OCI-LY1 (cell line): ENCODE results near the gene CDK11B.
"Not testable (repeated sequence)": the region's sequence is repeated elsewhere in the genome, so short reads cannot be mapped to it uniquely, and the experiment has no call there.

Source experiments
- EZH2 ChIP-seq: fragments of 200-600 bp; sonication (generic), shearing (Covaris generic); IDR thresholded peaks from 2 replicates; pipeline ENCODE4 v1.8.0; 2017; ENCODE audit warnings: borderline replicate concordance, mixed run types, mild to moderate bottlenecking, antibody characterized with exemption, low read length, moderate library complexity, mixed read lengths
- TF ChIP-seq, protein P1 (sequence below): fragments of 200-600 bp; sonication (generic), shearing (Covaris generic); IDR thresholded peaks from 2 replicates; pipeline ENCODE4 v1.5.1; 2017; ENCODE audit warnings: mild to moderate bottlenecking, antibody characterized with exemption, low read length, moderate library complexity, mixed read lengths

DNA sequence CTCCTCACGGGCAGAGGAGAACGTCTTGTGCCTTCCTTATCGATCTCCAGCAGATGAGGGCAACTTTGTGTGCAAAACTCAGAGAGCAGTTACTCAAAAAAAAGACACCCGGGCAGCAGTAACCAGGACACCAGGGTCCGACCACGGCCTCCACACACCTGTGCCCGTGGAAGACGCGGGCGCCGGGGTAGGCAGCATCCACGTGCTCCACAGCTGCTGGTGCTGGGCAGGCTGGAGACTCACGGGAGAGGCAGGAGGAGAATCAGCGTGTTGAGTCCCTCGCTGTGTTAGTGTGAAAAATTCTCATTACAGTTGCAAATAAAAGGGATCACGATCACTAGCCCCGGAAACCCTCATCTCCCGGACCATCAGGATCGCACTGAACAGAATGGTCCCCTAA, 40.3 kb upstream of the CDK11B start:
- TF ChIP-seq, protein P1, sequence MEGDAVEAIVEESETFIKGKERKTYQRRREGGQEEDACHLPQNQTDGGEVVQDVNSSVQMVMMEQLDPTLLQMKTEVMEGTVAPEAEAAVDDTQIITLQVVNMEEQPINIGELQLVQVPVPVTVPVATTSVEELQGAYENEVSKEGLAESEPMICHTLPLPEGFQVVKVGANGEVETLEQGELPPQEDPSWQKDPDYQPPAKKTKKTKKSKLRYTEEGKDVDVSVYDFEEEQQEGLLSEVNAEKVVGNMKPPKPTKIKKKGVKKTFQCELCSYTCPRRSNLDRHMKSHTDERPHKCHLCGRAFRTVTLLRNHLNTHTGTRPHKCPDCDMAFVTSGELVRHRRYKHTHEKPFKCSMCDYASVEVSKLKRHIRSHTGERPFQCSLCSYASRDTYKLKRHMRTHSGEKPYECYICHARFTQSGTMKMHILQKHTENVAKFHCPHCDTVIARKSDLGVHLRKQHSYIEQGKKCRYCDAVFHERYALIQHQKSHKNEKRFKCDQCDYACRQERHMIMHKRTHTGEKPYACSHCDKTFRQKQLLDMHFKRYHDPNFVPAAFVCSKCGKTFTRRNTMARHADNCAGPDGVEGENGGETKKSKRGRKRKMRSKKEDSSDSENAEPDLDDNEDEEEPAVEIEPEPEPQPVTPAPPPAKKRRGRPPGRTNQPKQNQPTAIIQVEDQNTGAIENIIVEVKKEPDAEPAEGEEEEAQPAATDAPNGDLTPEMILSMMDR, result not testable (repeated sequence)
- TF ChIP-seq EZH2, result not testable (repeated sequence)
